GM21717 (cell line): Measurements from ENCODE around the gene CES3.
A peak's percentile ranks its signal among the peaks of the same experiment; 100 is the strongest.

Experiments used
- ATAC-seq: cut with Tn5 transposase; IDR thresholded peaks from one replicate; pipeline ENCODE4 v1.9.1; 2021; ENCODE audit warnings: mild to moderate bottlenecking, moderate library complexity; ENCODE audit not compliant: unreplicated experiment

The CES3 gene

DNA sequence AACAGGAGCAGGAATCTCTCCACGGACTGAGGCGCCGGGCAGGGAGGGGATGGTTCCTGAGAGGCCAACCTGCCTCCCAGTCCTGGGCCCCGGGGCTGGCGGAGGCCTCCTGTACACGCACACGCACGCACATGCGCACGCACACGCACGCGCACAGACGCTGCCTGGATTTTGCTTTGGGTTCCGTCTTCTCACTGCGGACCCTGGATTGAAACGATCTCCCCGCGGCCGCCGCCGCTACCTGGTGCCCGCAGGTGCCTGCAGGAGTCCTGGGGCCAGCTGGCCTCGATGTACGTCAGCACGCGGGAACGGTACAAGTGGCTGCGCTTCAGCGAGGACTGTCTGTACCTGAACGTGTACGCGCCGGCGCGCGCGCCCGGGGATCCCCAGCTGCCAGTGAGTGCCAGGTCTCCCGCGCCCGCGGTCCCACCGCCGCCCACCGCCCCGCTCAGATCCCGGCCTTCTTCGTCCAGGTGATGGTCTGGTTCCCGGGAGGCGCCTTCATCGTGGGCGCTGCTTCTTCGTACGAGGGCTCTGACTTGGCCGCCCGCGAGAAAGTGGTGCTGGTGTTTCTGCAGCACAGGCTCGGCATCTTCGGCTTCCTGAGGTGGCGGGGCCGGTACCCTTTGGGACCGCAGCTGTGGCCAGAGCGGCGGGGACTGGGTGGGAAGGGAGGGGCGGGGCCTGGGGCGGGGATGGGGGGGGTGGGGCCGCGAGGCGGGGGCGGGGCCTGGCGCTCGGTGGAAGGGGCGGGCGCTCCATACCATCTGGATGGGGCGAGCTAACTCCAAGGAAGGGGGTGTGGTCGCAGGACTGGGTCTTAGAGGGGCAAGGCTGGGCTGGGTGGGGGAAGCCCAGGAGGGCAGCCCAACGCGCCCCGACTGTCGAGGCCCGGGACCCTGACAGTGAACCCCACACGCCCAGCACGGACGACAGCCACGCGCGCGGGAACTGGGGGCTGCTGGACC is 39.6 kb downstream of the CES3 start:
- no peak for ATAC-seq

DNA sequence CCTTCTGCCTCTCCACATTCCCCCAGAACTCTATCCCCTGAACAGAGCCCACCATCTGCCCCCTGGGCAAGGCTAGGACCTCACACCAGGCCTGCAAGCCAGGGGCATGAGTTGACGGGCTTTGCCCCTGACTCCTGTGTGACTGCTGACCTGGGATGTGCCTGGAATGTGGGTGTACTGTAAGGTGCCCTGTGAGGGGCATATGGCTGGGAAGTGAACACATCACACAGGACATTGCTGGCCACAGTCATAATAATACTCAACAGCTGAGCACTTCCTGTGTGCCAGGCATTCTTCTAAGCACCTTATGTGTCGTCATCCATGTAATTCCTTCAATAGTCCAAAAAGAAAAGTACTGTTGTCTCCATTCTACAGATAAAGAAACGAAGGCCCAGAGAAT is 40.7 kb downstream of the CES3 start:
- no peak for ATAC-seq

DNA sequence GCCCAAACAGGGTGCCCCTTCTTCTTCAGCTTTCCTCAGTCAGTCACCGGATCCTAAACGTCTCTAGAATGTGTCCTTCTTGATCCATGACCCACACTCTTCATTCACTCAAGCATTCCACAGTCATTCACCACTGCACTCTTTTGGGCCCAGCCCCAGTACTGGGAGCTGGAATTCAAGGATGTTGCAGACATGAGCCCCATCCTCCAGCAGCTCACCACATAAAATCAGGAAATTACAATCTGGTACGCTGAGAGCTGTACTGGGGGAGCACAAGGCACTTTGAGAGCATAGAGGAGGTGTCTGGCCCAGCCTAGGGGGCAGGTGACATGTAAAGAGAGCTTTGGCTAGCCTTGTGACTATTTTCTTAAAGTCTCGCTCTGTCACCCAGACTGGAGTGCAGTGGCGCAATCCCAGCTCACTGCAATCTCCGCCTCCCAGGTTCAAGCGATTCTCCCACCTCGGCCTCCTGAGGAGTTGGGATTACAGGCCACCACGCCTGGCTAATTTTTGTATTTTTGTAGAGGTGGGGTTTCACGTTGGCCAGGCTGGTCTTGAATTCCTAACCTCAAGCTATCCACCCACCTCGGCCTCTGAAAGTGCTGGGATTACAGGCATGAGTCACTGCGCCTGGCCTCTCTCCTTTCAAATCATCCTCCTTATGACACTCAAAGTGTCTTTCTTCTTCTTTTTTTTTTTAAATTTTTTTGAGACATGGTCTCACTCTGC is 46.0 kb downstream of the CES3 start:
- no peak for ATAC-seq

DNA sequence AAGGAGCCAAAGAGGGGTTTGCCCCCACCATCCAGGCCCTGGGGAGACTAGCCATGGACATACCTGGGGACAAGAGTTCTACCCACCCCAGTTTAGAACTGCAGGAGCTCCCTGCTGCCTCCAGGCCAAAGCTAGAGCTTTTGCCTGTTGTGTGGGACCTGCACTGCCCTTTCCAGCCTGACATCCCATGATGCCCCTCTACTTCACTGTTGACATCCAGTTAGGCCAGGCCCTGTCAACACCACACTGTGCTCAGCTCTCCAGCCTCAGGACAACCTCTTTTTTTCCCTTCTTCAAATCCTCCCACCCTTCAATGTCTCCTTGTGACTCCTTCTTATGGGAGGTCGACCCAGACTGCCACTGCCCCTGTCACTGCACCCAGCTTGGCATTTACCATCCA is 48.1 kb downstream of the CES3 start:
- ATAC-seq: no peak

DNA sequence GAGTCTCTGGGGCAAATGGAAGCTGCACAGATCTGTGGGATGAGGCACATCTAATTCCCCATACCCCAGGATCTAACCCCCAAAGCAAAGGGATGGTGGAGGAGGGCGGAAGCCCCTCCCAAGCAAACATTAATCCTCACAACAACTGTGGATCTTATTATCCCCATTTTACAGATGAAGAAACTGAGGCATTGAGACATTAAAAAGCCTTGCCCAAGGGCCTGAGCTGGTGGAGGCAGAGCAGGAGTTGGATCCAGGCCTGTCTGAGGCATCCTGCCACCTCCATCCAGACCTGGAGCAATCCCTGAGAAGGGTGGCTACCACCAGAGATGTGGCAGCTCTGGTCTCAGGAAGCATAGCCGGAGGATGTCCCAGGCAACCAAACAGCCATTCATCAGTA is 50.2 kb downstream of the CES3 start:
- ATAC-seq: no peak

DNA sequence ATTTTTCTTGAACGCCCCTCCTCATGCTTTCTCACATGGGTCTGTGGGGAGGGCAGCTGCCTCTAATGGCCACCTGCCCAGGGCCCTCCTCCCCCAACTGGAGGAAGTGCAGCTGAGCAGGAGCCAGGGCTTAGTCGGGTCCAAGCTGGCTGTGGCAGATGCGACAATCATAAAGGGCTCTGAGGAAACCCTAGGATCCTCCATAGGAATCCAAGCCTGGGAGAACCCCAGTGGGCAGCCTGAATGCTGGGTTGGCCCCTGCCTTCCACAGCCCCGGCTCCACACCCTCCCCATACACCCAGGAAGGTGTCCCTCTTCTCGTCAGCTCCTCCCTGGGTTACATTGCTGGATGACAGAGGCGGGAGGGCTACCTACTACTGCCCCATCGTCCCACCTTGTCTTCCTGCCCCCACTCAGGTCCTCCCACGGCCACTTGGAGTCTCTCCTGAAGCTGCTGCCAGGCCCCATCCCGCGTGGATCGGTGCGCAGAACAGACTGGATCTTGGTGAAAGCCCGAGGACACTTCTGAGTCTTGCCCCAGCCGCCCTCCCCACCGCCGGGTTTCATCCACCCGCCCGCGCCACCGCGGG is 52.3 kb downstream of the CES3 start:
- no peak for ATAC-seq

DNA sequence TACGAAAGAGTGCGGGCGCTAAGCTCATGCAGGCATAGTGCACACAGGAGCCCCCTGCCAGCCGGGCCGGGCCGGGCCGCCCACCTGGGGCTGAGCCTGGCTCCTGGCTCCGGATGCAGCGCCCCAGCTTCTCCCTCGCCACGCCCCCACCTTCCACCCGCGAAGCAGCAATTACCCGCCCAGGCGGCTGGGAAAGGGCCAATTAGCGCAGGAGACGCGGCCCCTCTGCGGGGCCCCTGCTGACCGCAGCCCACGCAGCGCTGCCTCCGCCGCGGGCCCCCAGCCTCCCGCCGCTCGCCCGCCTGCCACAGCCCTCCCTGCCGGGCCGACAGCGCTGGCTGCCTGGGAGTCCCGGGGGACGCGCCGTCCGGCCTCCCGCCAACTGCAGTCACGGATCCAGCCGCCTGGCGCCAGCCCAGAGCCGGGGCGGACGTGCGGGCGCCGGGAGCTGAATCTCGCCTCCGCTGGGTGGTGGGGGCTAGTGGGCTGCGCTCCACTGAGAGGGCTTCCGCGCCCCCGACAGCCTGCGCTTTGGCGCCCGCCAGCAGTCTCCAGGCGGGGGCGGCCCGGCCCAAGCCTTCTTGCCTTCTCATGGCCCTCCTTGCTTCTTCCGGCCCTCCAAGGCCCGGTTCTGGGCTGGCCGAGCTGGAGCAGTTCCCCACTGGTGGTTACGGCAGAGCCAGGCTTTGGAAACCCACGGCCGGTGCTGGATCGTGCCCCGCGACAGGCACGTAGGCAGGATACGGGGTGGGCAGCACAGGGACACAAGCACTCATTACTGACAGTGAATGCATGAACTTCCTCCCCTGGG is 53.0 kb downstream of the CES3 start:
- ATAC-seq: no peak

DNA sequence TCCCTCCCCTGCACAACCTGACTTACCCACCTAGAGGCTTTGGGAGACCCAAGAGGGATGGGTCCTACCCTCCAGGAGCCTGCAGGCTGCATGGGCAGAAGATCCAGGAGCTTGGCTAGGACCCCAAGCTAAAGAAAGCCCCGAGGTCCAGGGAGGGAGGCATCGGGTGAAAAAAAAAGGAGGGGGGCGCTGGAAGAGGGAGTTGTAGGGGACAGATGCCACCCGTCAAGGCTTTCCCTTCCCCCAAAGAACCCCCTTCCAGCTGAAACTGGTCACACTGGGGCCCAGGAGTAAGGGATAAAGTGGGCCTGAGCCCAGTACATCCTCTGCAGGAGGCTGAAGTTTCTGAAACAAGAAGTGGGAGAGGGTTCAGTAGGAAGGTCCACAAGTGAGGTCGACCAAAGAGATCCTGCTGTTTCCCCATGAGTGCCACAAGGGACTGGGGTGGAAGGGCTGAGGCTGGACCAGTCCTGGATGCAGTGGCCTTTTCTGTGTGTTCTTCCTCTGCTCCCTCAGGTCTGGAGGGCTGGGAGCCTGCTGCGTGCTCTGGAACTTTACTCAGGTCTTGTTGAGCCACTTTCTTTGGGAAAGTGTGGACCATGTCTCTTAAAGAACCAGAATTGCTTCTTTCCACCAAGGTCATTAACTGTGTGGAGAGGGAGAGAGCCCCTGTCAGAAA is 53.7 kb downstream of the CES3 start:
- ATAC-seq: no peak

DNA sequence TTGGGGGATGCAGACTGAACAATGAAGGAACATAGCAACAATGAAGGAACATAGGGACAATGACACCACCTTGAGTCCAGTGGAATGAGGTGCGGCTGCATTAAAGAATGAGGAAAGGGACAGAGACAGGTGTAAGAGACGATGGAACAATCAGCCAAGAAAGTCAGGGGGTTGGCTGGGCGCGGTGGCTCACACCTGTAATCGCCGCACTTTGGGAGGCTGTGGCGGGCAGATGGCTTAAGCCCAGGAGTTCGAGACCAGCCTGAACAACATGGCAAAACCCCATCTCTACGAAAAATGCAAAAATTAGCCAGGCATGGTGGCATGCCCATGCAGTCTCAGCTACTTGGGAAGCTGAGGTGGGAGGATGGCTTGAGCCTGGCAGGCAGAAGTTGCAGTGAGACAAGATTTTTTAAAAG is 54.3 kb downstream of the CES3 start:
- no peak for ATAC-seq

DNA sequence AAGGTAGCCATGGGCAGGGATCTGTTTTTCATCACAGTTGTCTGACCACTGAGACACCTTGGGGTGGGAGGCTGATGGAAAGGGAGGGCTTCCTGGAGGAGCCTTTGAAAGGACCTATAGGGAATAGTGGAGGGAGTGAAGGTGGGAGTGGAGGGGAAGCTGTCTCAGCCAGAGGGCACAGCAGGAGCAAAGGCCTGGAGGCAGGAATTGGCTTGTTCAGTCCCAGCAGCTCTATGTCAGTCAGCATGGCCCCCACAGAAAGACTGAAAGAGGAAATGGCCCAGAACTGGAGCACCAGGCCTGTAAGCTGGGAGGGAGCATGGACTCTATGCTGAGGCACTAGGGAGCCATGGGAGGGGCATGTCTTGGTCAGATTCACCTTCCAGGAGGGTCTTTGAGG is 55.1 kb downstream of the CES3 start:
- no peak for ATAC-seq

DNA sequence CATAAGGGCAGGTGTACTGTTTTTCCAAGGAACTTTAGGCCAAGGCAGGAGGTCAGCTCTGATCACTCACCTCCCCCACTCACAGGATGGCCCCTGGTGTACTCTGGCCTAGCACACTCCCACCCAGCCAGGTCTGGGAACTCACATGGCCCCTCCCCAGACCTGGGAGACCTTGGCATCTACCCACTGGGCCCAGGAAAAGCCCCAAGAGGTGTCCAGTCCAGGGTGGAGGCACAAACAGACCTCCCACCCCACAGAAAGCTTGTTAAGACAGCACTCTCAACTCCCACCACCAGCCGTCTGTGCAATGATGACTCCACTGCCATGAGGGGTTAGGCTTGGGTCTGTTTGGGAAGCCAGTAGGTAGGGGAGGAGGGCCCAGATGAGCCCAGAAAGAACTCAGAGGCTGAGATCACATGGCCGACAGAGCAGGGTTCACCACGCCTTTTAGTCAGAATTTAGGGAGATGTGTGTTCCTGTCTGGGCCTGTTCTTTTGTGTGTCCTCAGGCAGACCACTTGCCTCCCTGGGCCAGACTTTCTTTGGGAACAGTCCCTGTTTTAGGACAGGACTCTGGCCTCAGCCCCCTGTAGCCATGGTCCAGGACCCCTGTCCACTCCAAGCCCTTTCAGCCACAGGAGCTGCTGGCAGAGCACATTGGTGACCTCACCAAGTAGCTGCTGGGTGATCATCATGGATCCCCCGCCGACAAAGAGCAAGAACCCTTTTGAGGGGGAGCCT is 55.8 kb downstream of the CES3 start:
- ATAC-seq: no peak

DNA sequence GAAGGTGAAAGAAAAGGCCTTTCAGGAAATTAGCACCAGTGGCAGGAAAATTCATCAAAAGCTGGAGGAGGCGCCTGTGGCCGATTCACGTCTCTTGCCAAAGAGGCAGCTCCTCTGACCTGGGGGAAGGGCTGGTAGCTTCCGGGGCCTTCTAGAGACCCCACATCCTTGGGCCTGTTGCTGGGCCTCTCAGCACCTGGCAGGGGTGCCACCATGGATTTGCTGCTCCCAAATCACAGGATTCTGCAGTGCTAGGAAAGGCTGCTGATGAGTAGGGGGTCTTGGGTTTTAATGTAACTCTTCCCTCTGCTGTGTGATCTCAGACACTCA is 56.3 kb downstream of the CES3 start:
- ATAC-seq: no peak

DNA sequence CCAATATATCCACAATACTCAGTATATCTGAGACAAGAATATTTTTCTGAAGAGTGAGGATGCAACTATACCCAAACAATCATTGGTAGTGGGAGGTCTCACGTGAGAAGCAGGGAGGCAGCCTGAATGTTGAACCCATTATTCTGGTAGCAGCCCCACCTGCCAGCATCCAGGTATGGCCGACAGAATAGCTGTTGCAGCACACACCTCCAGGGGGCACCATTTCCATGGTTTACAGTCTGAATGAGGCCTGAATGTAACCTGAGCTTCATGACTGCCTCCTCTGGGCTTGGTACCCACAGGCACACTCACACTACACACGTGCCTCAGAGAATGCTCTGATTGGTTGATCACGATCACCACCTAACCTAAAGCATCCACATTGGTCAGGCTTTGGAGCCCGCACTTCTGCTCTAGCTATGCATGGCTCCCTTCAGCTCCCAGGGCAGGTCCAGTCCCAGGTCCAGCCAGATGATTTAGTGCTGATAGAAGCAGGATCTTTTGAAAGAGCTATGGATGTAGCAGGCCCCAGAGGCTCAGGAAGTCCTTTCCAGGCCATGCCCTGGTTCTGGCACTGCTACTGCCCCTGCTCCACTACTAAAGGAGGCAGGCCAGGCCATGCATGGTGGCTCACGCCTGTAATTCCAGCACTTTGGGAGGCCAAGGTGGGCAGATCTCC is 56.9 kb downstream of the CES3 start:
- peak; percentile 73 for ATAC-seq

DNA sequence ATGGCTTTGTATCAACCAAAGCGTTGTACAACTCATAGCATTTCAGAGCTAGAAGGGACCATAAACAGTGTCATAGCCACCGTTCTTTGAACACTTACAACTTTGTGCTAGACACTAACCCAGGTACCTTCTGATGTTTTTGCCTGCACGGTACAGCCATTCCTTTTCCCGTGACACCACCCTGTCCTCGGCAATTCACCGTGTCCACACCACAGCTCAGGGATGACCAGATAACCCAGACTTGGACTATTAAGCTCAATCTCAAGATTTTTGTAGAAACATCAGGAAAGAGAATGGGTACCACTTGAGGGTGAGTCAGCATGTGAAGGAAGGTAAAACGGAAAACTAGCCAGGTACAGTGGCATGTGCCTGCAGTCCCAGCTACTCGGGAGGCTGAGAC is 58.1 kb downstream of the CES3 start:
- ATAC-seq: no peak

DNA sequence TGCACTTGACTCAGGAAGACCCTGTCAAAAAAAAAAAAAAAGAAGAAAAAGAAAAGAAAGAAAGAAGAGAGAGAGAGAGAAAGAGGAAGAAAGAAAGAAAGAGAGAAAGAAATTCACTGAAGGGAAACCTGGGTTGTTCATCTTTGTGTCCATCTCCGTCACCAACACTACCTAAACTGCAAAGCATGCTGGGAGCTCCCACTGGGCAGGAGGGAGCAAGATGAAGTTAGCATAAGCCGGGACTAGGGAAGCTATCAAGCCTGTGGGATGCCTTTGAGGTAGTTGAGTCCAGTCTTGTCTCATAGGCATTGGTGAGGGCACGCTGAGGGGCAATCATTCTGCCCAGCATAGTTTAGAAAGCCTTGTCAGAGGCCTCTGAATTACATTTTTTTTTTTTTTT is 60.3 kb downstream of the CES3 start:
- no peak for ATAC-seq

DNA sequence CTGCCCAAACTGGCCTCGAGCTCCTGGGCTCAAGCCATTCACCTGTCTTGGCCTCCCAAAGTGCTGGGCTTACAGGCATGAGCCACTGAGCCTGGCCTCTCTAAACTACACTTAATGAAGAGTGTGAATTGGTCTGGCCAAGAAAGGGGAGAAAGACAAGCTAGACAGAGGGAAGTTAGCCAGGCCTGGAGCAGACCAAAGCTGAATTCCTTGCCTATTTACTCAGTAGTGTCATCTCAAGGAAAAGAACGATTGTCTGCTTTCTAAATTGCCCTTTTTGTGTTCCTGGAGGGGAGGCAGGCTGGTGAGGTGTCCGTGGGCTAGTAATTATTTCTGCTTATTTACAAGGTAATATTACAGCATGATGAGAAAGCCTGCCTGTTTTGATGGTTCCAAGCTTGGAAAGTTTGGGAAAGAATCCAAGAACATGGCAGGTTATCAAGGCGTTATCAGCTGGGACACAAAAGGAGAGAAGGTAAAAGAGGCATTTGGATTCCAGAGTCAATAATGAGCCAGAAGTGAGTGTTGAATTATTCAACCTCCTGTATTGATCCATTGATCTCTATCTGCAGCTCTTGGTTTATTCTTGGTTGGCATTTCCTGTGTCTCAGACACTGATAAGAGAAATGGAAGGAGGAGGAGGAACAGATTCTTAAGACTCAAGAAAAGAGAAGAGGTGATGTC is 61.6 kb downstream of the CES3 start:
- no peak for ATAC-seq

DNA sequence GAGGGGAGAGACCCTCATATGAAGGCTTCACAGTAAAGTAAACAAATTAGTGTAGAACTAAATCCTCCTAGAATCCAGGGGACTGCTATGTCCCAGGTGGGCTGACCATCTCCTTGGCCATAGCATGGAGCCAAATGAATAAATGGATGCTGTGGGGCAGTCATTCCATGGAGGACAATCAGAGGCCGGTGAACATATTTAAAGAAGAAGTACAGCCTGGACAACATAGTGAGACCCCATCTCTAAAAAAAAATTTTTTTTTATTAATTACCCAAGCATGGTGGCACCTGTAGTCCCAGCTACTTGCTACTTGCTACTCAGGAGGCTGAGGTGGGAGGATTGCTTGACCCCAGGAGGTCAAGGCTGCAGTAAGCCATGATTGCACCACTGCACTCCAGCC is 62.6 kb downstream of the CES3 start:
- ATAC-seq: no peak
